Kidney epithelial cell (primary cell): ENCODE data around the gene RCOR3. TPM values are rescaled to one million over a fixed set of nuclear protein-coding genes. Genes with fewer than 3 reads are reported as not detected.

ENCODE experiments used
- DNase-seq: peaks from one replicate; pipeline ENCODE4 v3.0.0-alpha.2; 2010; ENCODE audit warnings: low read depth
- H3K27me3 ChIP-seq: 2 replicates; pipeline ENCODE4 v1.6.0; 2011; ENCODE audit warnings: low read length; ENCODE audit not compliant: control insufficient read depth, insufficient read depth
- H3K36me3 ChIP-seq: 2 replicates; pipeline ENCODE4 v1.5.1; 2011; ENCODE audit warnings: low read length; ENCODE audit not compliant: control insufficient read depth, insufficient read depth
- H3K4me3 ChIP-seq: 2 replicates; pipeline ENCODE4 v1.5.1; 2011; ENCODE audit warnings: low read depth, mild to moderate bottlenecking, control low read depth, low read length
- total RNA-seq: library from RNA; depleted of rRNA; stranded (reverse); fragments of >200 nt; gene quantifications from 2 replicates; pipeline ENCODE4 v1.2.3, GENCODE V29; 2015
- TF ChIP-seq, protein P1 (sequence below): IDR thresholded peaks from 2 replicates; pipeline ENCODE4 v1.5.1; 2011; ENCODE audit warnings: mild to moderate bottlenecking, moderate library complexity, low read length, control low read depth, inconsistent platforms; ENCODE audit not compliant: insufficient read depth, poor library complexity, severe bottlenecking

The RCOR3 gene
- total RNA-seq, 1 donor from 2014 or later, result 29.0 TPM

DNA sequence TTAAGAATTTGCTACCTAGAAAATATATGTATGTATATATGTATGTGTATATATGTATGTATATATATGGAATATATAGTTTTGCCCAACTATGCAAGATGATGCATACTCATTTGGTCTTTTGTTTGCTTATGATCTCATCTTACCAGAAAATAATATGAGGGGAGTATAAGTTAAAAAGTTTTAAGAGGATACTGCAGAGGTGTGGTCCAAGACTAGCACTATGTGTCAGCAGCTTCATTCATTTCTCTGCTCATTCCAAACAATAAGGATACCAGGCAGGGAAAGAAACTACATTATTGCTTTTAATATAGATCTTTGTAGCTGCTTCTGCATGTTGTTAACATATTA is 22.8 kb downstream of the RCOR3 start:
- H3K36me3 ChIP-seq, result no peaks in the 10 kb centered on the region
- H3K27me3 ChIP-seq, result no peaks in the 10 kb centered on the region
- TF ChIP-seq, protein P1, sequence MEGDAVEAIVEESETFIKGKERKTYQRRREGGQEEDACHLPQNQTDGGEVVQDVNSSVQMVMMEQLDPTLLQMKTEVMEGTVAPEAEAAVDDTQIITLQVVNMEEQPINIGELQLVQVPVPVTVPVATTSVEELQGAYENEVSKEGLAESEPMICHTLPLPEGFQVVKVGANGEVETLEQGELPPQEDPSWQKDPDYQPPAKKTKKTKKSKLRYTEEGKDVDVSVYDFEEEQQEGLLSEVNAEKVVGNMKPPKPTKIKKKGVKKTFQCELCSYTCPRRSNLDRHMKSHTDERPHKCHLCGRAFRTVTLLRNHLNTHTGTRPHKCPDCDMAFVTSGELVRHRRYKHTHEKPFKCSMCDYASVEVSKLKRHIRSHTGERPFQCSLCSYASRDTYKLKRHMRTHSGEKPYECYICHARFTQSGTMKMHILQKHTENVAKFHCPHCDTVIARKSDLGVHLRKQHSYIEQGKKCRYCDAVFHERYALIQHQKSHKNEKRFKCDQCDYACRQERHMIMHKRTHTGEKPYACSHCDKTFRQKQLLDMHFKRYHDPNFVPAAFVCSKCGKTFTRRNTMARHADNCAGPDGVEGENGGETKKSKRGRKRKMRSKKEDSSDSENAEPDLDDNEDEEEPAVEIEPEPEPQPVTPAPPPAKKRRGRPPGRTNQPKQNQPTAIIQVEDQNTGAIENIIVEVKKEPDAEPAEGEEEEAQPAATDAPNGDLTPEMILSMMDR, result no peak

GRCh38 chr1:211285196-211285595 is 26.0 kb downstream of the RCOR3 start:
- Histone ChIP-seq H3K36me3 (no peaks in the 10 kb centered on the region), H3K27me3 (no peaks in the 10 kb centered on the region), H3K4me3 (no peak overlapping the region)
- DNase-seq, result no peak
- TF ChIP-seq, protein P1, result no peak

More for the DNA sequence above, 22.8 kb downstream of the RCOR3 start:
- H3K4me3 ChIP-seq, result no peak overlapping the region
- no peak for DNase-seq

DNA sequence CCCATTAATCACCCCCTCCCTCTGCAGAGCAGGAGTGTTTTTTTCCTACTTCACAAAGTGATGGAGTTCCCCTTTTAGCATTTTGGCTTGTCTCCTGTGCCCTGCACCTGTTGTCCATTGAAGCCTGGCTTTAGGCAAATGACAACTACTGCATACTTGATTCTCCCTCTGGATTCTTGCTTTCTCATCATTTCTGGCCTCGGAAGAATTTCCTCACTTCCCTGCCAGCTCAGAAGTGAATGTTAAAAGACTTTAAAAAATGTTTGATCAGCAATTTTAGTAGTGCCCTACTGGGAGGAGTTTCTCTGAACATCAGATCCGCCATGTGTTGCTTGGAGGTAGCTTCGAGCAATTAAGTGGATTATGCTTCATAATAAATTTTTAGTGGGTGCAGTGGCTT is 28.1 kb downstream of the RCOR3 start:
- TF ChIP-seq, protein P1, result no peak
- Histone ChIP-seq H3K27me3 (no peaks in the 10 kb centered on the region), H3K4me3 (no peak overlapping the region), H3K36me3 (no peaks in the 10 kb centered on the region)
- no peak for DNase-seq

- Histone ChIP-seq H3K4me3 (no peak overlapping the region), H3K36me3 (no peaks in the 10 kb centered on the region), H3K27me3 (no peaks in the 10 kb centered on the region)
- no peak for DNase-seq
- TF ChIP-seq, protein P1, result no peak
Observed at GRCh38 chr1:211292411-211292810, 33.2 kb downstream of the RCOR3 start.

GRCh38 chr1:211296396-211296795 is 37.2 kb downstream of the RCOR3 start:
- no peak for DNase-seq
- H3K27me3 ChIP-seq, result no peaks in the 10 kb centered on the region
- TF ChIP-seq, protein P1, result no peak
- no peaks in the 10 kb centered on the region for H3K36me3 ChIP-seq
- no peak overlapping the region for H3K4me3 ChIP-seq

- H3K4me3 ChIP-seq, result no peak overlapping the region
- no peaks in the 10 kb centered on the region for H3K36me3 ChIP-seq
- TF ChIP-seq, protein P1, result no peak
- no peaks in the 10 kb centered on the region for H3K27me3 ChIP-seq
- DNase-seq, result no peak
Observed at GRCh38 chr1:211305044-211305443, 45.9 kb downstream of the RCOR3 start.
